CD14-positive monocyte (primary cell): Measurements from ENCODE around the gene EML6. TPM values are rescaled to one million over a fixed set of nuclear protein-coding genes. Genes with fewer than 3 reads are reported as not detected.

Source experiments
- DNase-seq, 3 donors: peaks; one replicate each; pipeline ENCODE4 v3.0.0-alpha.2; 2011 to 2022
- H2AFZ ChIP-seq: 2 replicates; pipeline ENCODE4 v1.6.0; 2012; ENCODE audit warnings: mild to moderate bottlenecking, low read depth, low read length, inconsistent platforms; ENCODE audit not compliant: insufficient read depth, poor library complexity, severe bottlenecking
- H3K27ac ChIP-seq, 2 donors: 1 replicate in 1 of 2; 2 replicates in 1 of 2; pipeline ENCODE4 v1.5.1; 2012 to 2013; ENCODE audit warnings: low read length in 2 of 2, control low read depth in 1 of 2, inconsistent platforms in 1 of 2, low read depth in 1 of 2, mild to moderate bottlenecking in 1 of 2
- H3K27me3 ChIP-seq, 2 donors: one replicate each; pipeline versions ENCODE4 v1.6.0 to v1.6.1; 2011 to 2013; ENCODE audit warnings: low read length in 2 of 2; ENCODE audit not compliant: control insufficient read depth in 2 of 2, insufficient read depth in 2 of 2
- H3K36me3 ChIP-seq, 2 donors: replicated peaks in 1 of 2; 1 replicate in 1 of 2; 2 replicates in 1 of 2; pipeline versions ENCODE4 v1.5.1 to v1.6.1; 2012 to 2013; ENCODE audit warnings: low read length in 2 of 2, control low read depth in 1 of 2, inconsistent platforms in 1 of 2, mild to moderate bottlenecking in 1 of 2; ENCODE audit not compliant: insufficient read depth in 2 of 2, control insufficient read depth in 1 of 2
- H3K4me1 ChIP-seq, 2 donors: 1 replicate in 1 of 2; 2 replicates in 1 of 2; pipeline versions ENCODE4 v1.5.1 to v1.6.1; 2012 to 2013; ENCODE audit warnings: low read length in 2 of 2, control low read depth in 1 of 2, inconsistent platforms in 1 of 2, mild to moderate bottlenecking in 1 of 2, moderate library complexity in 1 of 2; ENCODE audit not compliant: insufficient read depth in 2 of 2, control insufficient read depth in 1 of 2
- H3K4me2 ChIP-seq: replicated peaks from 2 replicates; pipeline ENCODE3; 2012; ENCODE audit warnings: low read length, moderate library complexity, mild to moderate bottlenecking; ENCODE audit not compliant: poor library complexity, severe bottlenecking; ENCODE audit errors: extremely low read depth
- H3K4me3 ChIP-seq, 3 experiments: fragments of 200-600 bp in 1 of 3; sonication (generic) in 1 of 3; replicated peaks in 1 of 3; 1 replicate in 2 of 3; 2 replicates in 1 of 3; pipeline ENCODE4 v1.5.1; 2011 to 2013; ENCODE audit warnings: low read length in 3 of 3, mild to moderate bottlenecking in 3 of 3, control low read depth in 2 of 3, low read depth in 2 of 3, inconsistent platforms in 1 of 3, moderate library complexity in 1 of 3
- H3K79me2 ChIP-seq: 2 replicates; pipeline ENCODE4 v1.6.0; 2012; ENCODE audit warnings: mild to moderate bottlenecking, control low read depth, inconsistent platforms, low read length, moderate library complexity; ENCODE audit not compliant: insufficient read depth
- H3K9ac ChIP-seq: 2 replicates; pipeline ENCODE4 v1.6.0; 2017; ENCODE audit warnings: low read length, mild to moderate bottlenecking; ENCODE audit not compliant: insufficient read depth, poor library complexity, severe bottlenecking
- H3K9me3 ChIP-seq, 2 donors: replicated peaks in 1 of 2; 1 replicate in 1 of 2; 2 replicates in 1 of 2; pipeline versions ENCODE4 v1.5.1 to v1.6.1; 2012 to 2013; ENCODE audit warnings: low read length in 2 of 2, control low read depth in 1 of 2; ENCODE audit not compliant: control insufficient read depth in 1 of 2, insufficient read depth in 1 of 2
- H4K20me1 ChIP-seq: 2 replicates; pipeline ENCODE4 v1.6.0; 2012; ENCODE audit warnings: mild to moderate bottlenecking, low read length, control low read depth, moderate library complexity; ENCODE audit not compliant: insufficient read depth
- H3K27ac Mint-ChIP-seq, 7 donors: one replicate each; pipeline ENCODE4 v1.8.0; 2020; ENCODE audit warnings: mild to moderate bottlenecking in 7 of 7, mixed read lengths in 7 of 7, moderate library complexity in 6 of 7, inconsistent platforms in 2 of 7
- H3K27me3 Mint-ChIP-seq, 3 donors: one replicate each; pipeline ENCODE4 v1.8.0; 2021 to 2022; ENCODE audit warnings: low read depth in 3 of 3, mild to moderate bottlenecking in 3 of 3, mixed read lengths in 3 of 3, moderate library complexity in 3 of 3, inconsistent platforms in 1 of 3
- H3K36me3 Mint-ChIP-seq, 2 donors: one replicate each; pipeline ENCODE4 v1.8.0; 2020; ENCODE audit warnings: mixed read lengths in 2 of 2, inconsistent platforms in 1 of 2, mild to moderate bottlenecking in 1 of 2
- H3K4me1 Mint-ChIP-seq: one replicate; pipeline ENCODE4 v1.8.0; 2020; ENCODE audit warnings: mild to moderate bottlenecking, mixed read lengths
- H3K4me3 Mint-ChIP-seq, 2 donors: one replicate each; pipeline ENCODE4 v1.8.0; 2020; ENCODE audit warnings: mild to moderate bottlenecking in 2 of 2, mixed read lengths in 2 of 2, moderate library complexity in 1 of 2
- H3K9me3 Mint-ChIP-seq, 7 donors: one replicate each; pipeline ENCODE4 v1.8.0; 2020 to 2022; ENCODE audit warnings: mixed read lengths in 7 of 7, mild to moderate bottlenecking in 6 of 7, moderate library complexity in 6 of 7, inconsistent platforms in 2 of 7
- WGBS: methylation state at CpG from one replicate; pipeline ENCODE4 v1.1.5; 2013; ENCODE audit warnings: missing lambda C conversion rate; ENCODE audit not compliant: insufficient coverage; 5-methylcytosine and 5-hydroxymethylcytosine counted together
- intact Hi-C, 2 donors: fragments of 100-400 bp; cut with micrococcal nuclease; formaldehyde crosslinking; loops; one replicate each; pipeline versions ENCODE4 v1.15.0 to v1.15.1; 2023
- polyA plus RNA-seq, 3 donors: library from polyadenylated mRNA; depleted of rRNA in 1 of 3; unstranded in 2 of 3; stranded (reverse) in 1 of 3; fragments of 300-500 nt in 2 of 3; fragments of >200 nt in 1 of 3; fragmentation: Illumina TruSeq in 2 of 3; gene quantifications; 1 replicate in 2 of 3; 2 replicates in 1 of 3; pipeline ENCODE4 v1.2.3, GENCODE V29; 2012 to 2021
- TF ChIP-seq, protein P1 (sequence below): fragments of 200-600 bp; IDR thresholded peaks from one replicate; pipeline ENCODE4 v1.8.0; 2022; ENCODE audit warnings: antibody characterized with exemption, mild to moderate bottlenecking

The EML6 gene
- polyA plus RNA-seq, 3 donors: 0.79 TPM; not detected in 2

DNA sequence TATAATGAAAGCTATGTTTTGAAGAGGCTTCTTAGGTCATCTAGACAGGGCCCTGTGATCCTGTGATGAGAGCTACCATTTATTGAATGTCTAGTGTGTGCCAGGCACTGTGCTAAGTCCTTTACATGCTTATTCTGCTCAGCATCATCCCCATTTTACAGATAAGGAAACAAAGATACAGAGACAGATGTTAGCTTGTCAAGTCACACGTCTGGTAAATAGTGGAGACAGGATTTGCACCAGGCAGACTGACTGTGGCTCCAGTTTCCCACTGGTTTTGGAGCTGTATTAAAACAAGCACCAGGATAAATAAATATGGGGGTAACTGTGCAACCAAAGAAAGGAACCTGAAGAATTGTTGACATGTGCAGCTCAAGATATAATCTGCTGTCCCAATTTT is 19.2 kb upstream of the EML6 start:
- H3K27ac Mint-ChIP-seq: no peak overlapping the region
- Histone ChIP-seq H3K4me2 (no peak overlapping the region), H3K4me3 (no peak overlapping the region)

DNA sequence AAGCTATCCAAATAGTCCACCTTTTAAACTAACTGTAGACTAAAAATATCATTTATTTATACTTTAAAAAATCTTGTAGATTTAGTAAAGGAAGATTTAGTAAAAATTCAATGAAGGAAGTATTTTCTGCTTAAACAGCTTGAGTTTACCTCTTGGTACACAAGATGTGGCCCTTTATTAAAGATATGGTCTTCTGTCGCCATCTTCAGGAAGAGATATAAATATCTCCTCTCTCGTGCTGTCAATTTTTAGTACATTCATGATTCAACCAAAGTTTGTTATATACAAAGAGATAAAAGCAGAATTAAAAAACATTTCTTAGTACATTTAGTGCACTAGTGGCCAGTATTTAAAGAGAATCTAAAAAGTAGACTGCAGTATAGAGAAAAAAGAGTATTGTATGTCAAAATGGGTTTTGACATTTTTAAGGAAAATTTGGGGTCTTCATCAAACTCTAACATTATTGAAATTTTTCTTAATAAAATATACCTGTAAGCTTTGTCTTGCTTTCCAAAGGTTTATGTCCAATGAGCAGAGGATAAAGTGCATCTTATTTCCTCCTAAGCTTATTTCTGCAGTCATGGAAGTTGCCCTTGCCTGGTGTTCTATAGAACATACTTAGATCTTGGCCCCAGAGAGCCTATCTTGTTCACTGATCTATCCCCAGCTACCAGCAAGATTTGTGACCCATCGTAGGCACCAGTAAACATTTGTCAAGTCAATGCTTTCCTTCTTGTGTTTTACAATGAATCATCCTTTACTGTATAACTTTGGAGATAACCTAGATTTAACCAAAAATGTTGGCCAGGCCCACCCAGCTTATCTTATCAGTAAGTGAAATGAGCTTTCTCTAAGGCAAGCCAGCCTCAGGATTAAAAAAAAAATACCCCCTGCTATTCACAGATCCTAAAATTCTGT is 18.5 kb upstream of the EML6 start:
- Mint-ChIP-seq H3K27me3 (peaks cover 26 to 28% (median 26%) of the 10 kb centered on the region in 3 donors), H3K9me3 (peaks cover 0 to 4% (median 0%) of the 10 kb centered on the region in 7 donors), H3K36me3 (peaks cover 0 to 7% of the 10 kb centered on the region in 2 donors), H3K4me1 (peaks cover 15% of the 10 kb centered on the region), H3K4me3 (no peak overlapping the region), H3K27ac (no peak overlapping the region)
- Histone ChIP-seq H3K79me2 (no peaks in the 10 kb centered on the region), H3K4me3 (no peak overlapping the region), H3K27ac (no peak overlapping the region), H3K4me1 (peaks cover 11 to 15% of the 10 kb centered on the region in 2 donors), H4K20me1 (no peaks in the 10 kb centered on the region), H3K9me3 (no peaks in the 10 kb centered on the region), H3K27me3 (peaks cover 11 to 25% of the 10 kb centered on the region in 2 donors), H2AFZ (no peak overlapping the region), H3K36me3 (no peaks in the 10 kb centered on the region), H3K9ac (no peak overlapping the region), H3K4me2 (no peak overlapping the region)
- TF ChIP-seq, protein P1, sequence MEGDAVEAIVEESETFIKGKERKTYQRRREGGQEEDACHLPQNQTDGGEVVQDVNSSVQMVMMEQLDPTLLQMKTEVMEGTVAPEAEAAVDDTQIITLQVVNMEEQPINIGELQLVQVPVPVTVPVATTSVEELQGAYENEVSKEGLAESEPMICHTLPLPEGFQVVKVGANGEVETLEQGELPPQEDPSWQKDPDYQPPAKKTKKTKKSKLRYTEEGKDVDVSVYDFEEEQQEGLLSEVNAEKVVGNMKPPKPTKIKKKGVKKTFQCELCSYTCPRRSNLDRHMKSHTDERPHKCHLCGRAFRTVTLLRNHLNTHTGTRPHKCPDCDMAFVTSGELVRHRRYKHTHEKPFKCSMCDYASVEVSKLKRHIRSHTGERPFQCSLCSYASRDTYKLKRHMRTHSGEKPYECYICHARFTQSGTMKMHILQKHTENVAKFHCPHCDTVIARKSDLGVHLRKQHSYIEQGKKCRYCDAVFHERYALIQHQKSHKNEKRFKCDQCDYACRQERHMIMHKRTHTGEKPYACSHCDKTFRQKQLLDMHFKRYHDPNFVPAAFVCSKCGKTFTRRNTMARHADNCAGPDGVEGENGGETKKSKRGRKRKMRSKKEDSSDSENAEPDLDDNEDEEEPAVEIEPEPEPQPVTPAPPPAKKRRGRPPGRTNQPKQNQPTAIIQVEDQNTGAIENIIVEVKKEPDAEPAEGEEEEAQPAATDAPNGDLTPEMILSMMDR: peak; percentile 78
- intact Hi-C loops: loop anchor here (5.0 kb wide), 2 partner anchors 38 to 183 kb away; no protein-coding TSS in a partner anchor
- peak; percentile 44 to 54 (median 54) for DNase-seq
- no CpG with 5 or more reads among the region's 3 CpGs for WGBS

More for the DNA sequence above, 19.2 kb upstream of the EML6 start:
- Histone ChIP-seq H3K36me3 (no peaks in the 10 kb centered on the region), H3K79me2 (no peaks in the 10 kb centered on the region), H3K27me3 (peaks cover 11 to 18% of the 10 kb centered on the region in 2 donors), H3K9ac (no peak overlapping the region), H4K20me1 (no peaks in the 10 kb centered on the region), H3K4me1 (peaks cover 10 to 11% of the 10 kb centered on the region in 2 donors), H3K9me3 (no peaks in the 10 kb centered on the region), H2AFZ (no peak overlapping the region), H3K27ac (no peak overlapping the region)
- no CpG with 5 or more reads among the region's 1 CpG for WGBS
- TF ChIP-seq, protein P1: no peak
- Mint-ChIP-seq H3K36me3 (peaks cover 0 to 7% of the 10 kb centered on the region in 2 donors), H3K27me3 (peaks cover 19 to 21% (median 21%) of the 10 kb centered on the region in 3 donors), H3K9me3 (peaks cover 0 to 4% (median 0%) of the 10 kb centered on the region in 7 donors), H3K4me3 (no peak overlapping the region), H3K4me1 (peaks cover 8% of the 10 kb centered on the region)
- intact Hi-C loops: no loop called here
- DNase-seq: no peak
